GM12864 (cell line): ENCODE measurements around the gene BICRAL.
A peak's percentile ranks its signal among the peaks of the same experiment; 100 is the strongest.
"Not testable (repeated sequence)": the region's sequence is repeated elsewhere in the genome, so short reads cannot be mapped to it uniquely, and the experiment has no call there.

ENCODE experiments used
- DNase-seq: peaks from one replicate; pipeline ENCODE4 v3.0.0-alpha.2; 2011; ENCODE audit warnings: low read depth
- H3K4me3 ChIP-seq: 2 replicates; pipeline ENCODE4 v1.5.1; 2011; ENCODE audit warnings: mild to moderate bottlenecking, low read depth, low read length, control low read depth
- CTCF ChIP-seq: IDR thresholded peaks from 2 replicates; pipeline ENCODE4 v1.5.1; 2011; ENCODE audit warnings: low read depth, mild to moderate bottlenecking, moderate library complexity, low read length, control low read depth, inconsistent platforms; ENCODE audit errors: missing control alignments

Gene BICRAL

GRCh38 chr6:42873313-42873712, 91.5 kb downstream of the BICRAL start:
- TF ChIP-seq CTCF = no peak
- no peak overlapping the region for H3K4me3 ChIP-seq
- no peak for DNase-seq

- DNase-seq = no peak
- no peak for TF ChIP-seq CTCF
- no peak overlapping the region for H3K4me3 ChIP-seq
Measured at GRCh38 chr6:42877695-42878094, 95.8 kb downstream of the BICRAL start.

- H3K4me3 ChIP-seq = peak within 1 kb of the TSS; percentile 82
- peak; percentile 75 for DNase-seq
Measured at GRCh38 chr6:42879372-42880239, 97.8 kb downstream of the BICRAL start, which contains the start of gene RPL7L1. Gene RPL7L1 (plus strand): TSS chr6:42879616. CDS start chr6:42879911, 295 bp downstream.

GRCh38 chr6:42880240-42880817, 98.5 kb downstream of the BICRAL start:
- peak overlapping the region; percentile 82 for H3K4me3 ChIP-seq
- not testable (repeated sequence) for DNase-seq

More at GRCh38 chr6:42879372-42880239, 97.8 kb downstream of the BICRAL start, which contains the start of gene RPL7L1:
- peak; percentile 14 for TF ChIP-seq CTCF

GRCh38 chr6:42880871-42881270, 99.0 kb downstream of the BICRAL start:
- DNase-seq = not testable (repeated sequence)
- peak overlapping the region; percentile 82 for H3K4me3 ChIP-seq

- TF ChIP-seq CTCF = no peak
- no peak overlapping the region for H3K4me3 ChIP-seq
- DNase-seq = no peak
Measured at GRCh38 chr6:42885702-42886101, 103.8 kb downstream of the BICRAL start.

- not testable (repeated sequence) for DNase-seq, H3K4me3 ChIP-seq
Measured at GRCh38 chr6:42888201-42888600, 106.3 kb downstream of the BICRAL start.

GRCh38 chr6:42889815-42890214, 108.0 kb downstream of the BICRAL start:
- peak overlapping the region; percentile 98 for H3K4me3 ChIP-seq

More at GRCh38 chr6:42889815-42890214, 108.0 kb downstream of the BICRAL start:
- TF ChIP-seq CTCF = no peak
- no peak for DNase-seq
